Activated B cell treated with CpG ODN at 0.5 μM for 24 hours (primary cell): ENCODE measurements around the gene PCGF3. TPM values are rescaled to one million over a fixed set of nuclear protein-coding genes. Genes with fewer than 3 reads are reported as not detected.

Experiments used
- ATAC-seq: fragments of 200-7000 bp; cut with Tn5 transposase; one replicate; pipeline ENCODE4 v1.10.0; 2021; ENCODE audit warnings: low read depth, mild to moderate bottlenecking, moderate library complexity
- CTCF ChIA-PET: fragments of 350-600 bp; sonication (Branson Sonifier 250); formaldehyde crosslinking; loops from one replicate; lab custom pipeline; 2021; ENCODE audit warnings: antibody characterized with exemption; lab: Charles Lee
- POLR2A ChIA-PET: fragments of 350-600 bp; sonication (Branson Sonifier 250); formaldehyde crosslinking; loops from one replicate; lab custom pipeline; 2021; ENCODE audit warnings: antibody characterized with exemption; lab: Charles Lee
- DNase-seq: peaks from one replicate; pipeline ENCODE4 v3.0.0; 2022
- H3K27ac Mint-ChIP-seq: one replicate; pipeline ENCODE4 v1.8.0; 2020; ENCODE audit warnings: mixed read lengths
- H3K27me3 Mint-ChIP-seq: one replicate; pipeline ENCODE4 v1.8.0; 2021; ENCODE audit warnings: mixed read lengths
- H3K36me3 Mint-ChIP-seq: one replicate; pipeline ENCODE4 v1.8.0; 2021; ENCODE audit warnings: low read depth, mixed read lengths
- H3K4me1 Mint-ChIP-seq: one replicate; pipeline ENCODE4 v1.8.0; 2021; ENCODE audit warnings: mixed read lengths
- H3K4me3 Mint-ChIP-seq: one replicate; pipeline ENCODE4 v1.8.0; 2020; ENCODE audit warnings: mild to moderate bottlenecking, mixed read lengths
- H3K9me3 Mint-ChIP-seq: one replicate; pipeline ENCODE4 v1.8.0; 2020; ENCODE audit warnings: mixed read lengths
- intact Hi-C: fragments of 100-400 bp; cut with micrococcal nuclease; formaldehyde crosslinking; loops from one replicate; pipeline ENCODE4 v1.15.1; 2024
- total RNA-seq: library from RNA; stranded (reverse); gene quantifications from 2 replicates; pipeline ENCODE4 v1.2.3, GENCODE V29; 2022
- TF ChIP-seq, protein P1 (sequence below): fragments of 200-600 bp; IDR thresholded peaks from one replicate; pipeline ENCODE4 v1.8.0; 2022; ENCODE audit warnings: antibody characterized with exemption, mild to moderate bottlenecking

The PCGF3 gene
- total RNA-seq, 1 donor from 2014 or later: 59.2 TPM

DNA sequence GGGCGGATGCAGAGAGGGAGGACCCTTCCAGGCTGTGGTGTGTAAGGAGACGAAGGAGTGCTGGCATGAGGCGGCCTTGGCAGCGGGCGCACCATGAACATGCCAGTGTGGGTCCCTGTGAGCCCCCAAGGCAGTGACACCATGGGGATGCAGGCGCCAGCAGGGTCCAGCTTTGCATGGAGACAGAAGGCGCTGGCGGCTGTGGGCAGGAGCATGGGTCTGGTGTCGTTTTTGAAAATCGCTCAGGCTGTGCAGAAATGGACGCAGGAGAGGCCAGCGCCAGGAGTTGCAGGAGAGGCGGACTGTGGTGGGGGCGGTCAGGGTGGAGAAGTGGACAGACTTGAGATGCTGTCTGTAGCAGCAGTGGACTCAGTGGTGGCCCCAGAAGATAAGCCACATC is 56.1 kb downstream of the PCGF3 start:
- POLR2A ChIA-PET: no interaction called here
- ATAC-seq: no peak

DNA sequence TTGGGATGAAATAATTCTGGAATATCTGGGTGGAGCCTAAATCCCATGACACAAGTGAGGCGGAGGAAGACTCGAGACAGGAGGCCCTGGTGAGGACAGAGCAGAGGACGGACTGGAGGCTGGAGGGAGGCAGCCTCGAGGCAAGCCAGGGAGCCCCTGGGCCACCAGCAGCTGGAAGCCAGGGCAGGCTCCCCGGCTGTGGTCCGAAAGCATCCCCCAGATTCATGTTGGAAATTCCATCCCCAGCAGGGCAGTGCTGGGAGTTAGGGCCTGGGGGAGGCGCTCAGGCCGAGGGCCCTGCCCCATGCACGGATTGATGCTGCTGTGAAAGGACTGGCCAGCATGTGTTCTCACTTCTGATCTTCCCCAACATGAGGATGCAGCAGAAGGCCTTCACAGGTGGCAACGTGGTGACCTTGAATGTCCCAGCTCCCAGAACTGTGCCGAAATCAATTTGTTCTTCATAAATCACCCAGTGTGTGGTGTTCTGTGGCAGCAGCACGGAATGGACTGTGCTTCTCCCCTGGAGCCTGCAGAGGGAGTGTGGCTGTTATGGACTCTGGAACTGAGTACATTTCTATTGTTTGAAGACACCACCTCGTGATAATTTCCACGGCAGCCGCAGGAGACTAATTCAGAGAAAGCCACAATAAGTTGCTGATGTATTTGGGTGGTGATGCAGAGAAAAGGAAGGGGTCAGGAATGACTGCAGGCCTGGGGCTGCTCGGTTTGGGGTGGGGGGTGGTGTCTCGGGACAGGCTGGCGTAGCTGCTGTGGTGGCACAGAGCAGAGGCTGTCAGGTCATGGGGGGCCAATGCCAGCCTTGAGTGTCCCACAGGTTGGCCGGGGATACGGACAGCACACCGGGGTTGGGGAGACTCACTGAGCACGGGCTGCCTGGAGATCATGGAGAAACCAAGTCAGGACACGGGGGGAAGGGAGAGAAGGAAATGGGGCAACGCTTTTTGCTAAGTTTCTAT is 56.9 kb downstream of the PCGF3 start:
- Mint-ChIP-seq H3K4me3 (no peak overlapping the region), H3K27ac (no peak overlapping the region), H3K36me3 (peaks cover 69% of the 10 kb centered on the region), H3K27me3 (no peaks in the 10 kb centered on the region), H3K9me3 (no peaks in the 10 kb centered on the region), H3K4me1 (no peaks in the 10 kb centered on the region)
- DNase-seq: no peak
- ATAC-seq: no peak
- TF ChIP-seq, protein P1, sequence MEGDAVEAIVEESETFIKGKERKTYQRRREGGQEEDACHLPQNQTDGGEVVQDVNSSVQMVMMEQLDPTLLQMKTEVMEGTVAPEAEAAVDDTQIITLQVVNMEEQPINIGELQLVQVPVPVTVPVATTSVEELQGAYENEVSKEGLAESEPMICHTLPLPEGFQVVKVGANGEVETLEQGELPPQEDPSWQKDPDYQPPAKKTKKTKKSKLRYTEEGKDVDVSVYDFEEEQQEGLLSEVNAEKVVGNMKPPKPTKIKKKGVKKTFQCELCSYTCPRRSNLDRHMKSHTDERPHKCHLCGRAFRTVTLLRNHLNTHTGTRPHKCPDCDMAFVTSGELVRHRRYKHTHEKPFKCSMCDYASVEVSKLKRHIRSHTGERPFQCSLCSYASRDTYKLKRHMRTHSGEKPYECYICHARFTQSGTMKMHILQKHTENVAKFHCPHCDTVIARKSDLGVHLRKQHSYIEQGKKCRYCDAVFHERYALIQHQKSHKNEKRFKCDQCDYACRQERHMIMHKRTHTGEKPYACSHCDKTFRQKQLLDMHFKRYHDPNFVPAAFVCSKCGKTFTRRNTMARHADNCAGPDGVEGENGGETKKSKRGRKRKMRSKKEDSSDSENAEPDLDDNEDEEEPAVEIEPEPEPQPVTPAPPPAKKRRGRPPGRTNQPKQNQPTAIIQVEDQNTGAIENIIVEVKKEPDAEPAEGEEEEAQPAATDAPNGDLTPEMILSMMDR: no peak
- ChIA-PET POLR2A (no interaction called here), CTCF (interaction anchor here (1.8 kb wide), 1 partner anchor 225 kb away, joined by 4 read pairs; the partner anchor contains the start of gene IDUA)
- intact Hi-C loops: no loop called here

More for the DNA sequence above, 56.1 kb downstream of the PCGF3 start:
- H3K9me3 Mint-ChIP-seq: no peaks in the 10 kb centered on the region
- DNase-seq: no peak
- H3K4me3 Mint-ChIP-seq: no peak overlapping the region
- H3K27me3 Mint-ChIP-seq: no peaks in the 10 kb centered on the region
- H3K27ac Mint-ChIP-seq: no peak overlapping the region
- H3K36me3 Mint-ChIP-seq: peaks cover 67% of the 10 kb centered on the region
- no peaks in the 10 kb centered on the region for H3K4me1 Mint-ChIP-seq
- CTCF ChIA-PET: no interaction called here
- intact Hi-C loops: no loop called here
- TF ChIP-seq, protein P1: no peak

DNA sequence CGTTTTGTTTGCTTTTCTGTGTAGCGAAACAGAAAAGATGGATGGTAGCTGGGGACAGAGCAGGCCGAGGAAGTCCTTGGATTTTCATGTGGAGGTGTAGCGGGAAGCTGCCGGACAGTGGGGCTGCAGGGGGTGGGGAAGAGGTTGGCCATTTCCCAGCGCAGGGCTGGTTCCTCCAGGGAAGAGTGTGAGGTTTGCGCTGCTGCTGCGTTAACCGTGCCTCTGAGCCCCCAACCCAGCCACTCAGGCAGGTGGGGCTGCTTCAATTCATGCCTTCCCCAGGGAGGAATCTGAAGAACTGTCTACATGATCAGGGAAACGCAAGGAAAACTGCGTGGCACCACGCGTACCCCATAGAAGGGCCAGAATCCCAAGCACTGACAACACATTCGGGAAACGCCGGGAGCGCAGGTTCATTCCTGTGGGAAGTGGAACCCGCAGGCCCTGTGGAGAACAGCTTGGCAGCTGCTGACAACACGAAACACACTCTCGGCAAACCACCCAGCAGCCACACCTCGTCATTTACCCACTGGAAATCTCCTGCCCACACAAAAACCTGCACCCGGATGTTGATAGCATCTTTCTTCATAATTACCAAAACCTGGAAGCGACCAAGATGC is 57.7 kb downstream of the PCGF3 start:
- Mint-ChIP-seq H3K36me3 (peaks cover 75% of the 10 kb centered on the region), H3K9me3 (no peaks in the 10 kb centered on the region), H3K4me1 (no peaks in the 10 kb centered on the region), H3K27me3 (no peaks in the 10 kb centered on the region), H3K4me3 (no peak overlapping the region), H3K27ac (no peak overlapping the region)
- ATAC-seq: no peak
- POLR2A ChIA-PET: no interaction called here
- DNase-seq: no peak
- intact Hi-C loops: no loop called here
- TF ChIP-seq, protein P1: no peak
- CTCF ChIA-PET: interaction anchor here (1.8 kb wide), 1 partner anchor 224 kb away, joined by 4 read pairs; the partner anchor contains the start of gene IDUA

DNA sequence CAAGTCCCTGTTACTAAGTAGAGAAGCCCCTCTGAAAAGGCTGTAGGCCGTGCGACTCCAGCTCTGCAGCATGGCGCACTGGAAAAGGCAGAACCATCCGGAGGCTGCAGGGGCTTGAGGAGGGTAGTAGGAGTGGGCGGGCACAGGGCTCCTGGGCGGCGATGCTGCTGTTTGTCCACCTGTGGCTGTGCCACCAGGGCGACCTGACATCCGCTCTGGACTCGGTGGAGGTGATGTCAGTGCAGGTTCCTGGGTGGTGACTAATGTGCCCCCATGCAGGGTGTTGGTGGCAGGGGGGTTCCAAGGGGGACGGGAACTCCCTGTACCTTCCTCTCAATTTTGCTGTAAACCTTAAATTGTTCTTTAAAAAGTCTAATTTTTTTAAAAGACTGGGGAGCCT is 58.3 kb downstream of the PCGF3 start:
- no peak for DNase-seq
- TF ChIP-seq, protein P1: no peak
- ChIA-PET POLR2A (no interaction called here), CTCF (interaction anchor here (1.8 kb wide), 1 partner anchor 223 kb away, joined by 4 read pairs; the partner anchor contains the start of gene IDUA)
- no peak for ATAC-seq
- Mint-ChIP-seq H3K9me3 (no peaks in the 10 kb centered on the region), H3K4me3 (no peak overlapping the region), H3K36me3 (peaks cover 78% of the 10 kb centered on the region), H3K4me1 (no peaks in the 10 kb centered on the region), H3K27ac (no peak overlapping the region), H3K27me3 (no peaks in the 10 kb centered on the region)
- intact Hi-C loops: no loop called here
